Parietal lobe (tissue), 2 donors: ENCODE measurements around the gene SV2C. TPM values are rescaled to one million over a fixed set of nuclear protein-coding genes. Genes with fewer than 3 reads are reported as not detected.

Source experiments
- small RNA-seq: library from RNA; depleted of rRNA; stranded (forward); fragments of <200 nt; gene quantifications from one replicate; pipeline ENCODE3, GENCODE V24; 2014; ENCODE audit warnings: low replicate concordance
- total RNA-seq: library from RNA; depleted of rRNA; stranded (reverse); fragments of >200 nt; gene quantifications from one replicate; pipeline ENCODE4 v1.2.3, GENCODE V29; 2014

Gene SV2C, protein sequence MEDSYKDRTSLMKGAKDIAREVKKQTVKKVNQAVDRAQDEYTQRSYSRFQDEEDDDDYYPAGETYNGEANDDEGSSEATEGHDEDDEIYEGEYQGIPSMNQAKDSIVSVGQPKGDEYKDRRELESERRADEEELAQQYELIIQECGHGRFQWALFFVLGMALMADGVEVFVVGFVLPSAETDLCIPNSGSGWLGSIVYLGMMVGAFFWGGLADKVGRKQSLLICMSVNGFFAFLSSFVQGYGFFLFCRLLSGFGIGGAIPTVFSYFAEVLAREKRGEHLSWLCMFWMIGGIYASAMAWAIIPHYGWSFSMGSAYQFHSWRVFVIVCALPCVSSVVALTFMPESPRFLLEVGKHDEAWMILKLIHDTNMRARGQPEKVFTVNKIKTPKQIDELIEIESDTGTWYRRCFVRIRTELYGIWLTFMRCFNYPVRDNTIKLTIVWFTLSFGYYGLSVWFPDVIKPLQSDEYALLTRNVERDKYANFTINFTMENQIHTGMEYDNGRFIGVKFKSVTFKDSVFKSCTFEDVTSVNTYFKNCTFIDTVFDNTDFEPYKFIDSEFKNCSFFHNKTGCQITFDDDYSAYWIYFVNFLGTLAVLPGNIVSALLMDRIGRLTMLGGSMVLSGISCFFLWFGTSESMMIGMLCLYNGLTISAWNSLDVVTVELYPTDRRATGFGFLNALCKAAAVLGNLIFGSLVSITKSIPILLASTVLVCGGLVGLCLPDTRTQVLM
- total RNA-seq = 1.9 TPM

DNA sequence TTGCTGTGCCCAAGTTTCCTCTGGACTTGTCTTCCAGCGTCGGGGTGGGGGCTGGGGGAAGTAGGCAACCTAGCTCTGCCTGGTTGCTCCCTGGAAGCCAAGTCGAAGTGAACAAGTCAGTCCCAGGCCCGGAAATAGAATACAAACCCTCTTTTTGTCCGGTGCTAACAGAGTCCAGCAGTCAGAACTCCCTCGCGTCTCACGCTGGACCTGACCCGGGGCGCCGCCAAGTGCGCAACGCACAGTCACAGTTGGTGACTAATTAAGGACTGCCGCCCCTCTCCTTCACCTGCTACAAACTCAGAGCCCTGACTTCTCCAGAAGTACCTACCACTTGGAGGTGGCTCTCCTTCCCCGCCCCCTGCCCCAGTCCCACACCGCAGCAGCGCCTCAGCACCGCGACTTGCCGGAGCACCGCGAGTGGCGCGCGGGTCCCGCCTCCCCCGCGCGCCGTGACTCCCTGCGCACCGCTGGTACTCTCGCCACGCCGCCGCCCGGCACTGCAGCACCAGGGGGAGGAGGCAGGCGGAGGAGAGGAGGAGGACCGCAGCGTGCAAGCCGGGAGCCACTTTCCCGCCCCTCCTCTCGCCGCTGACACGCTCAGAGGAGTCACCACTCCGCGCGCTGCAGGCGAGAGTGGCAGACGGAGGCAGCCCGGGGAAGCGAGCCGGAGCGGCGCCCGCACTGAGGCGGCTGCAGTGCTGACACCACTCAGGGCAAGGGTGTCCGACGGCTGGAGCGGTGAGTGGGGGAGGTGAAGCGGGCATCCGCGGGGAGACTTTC, at the start of gene SV2C:
Gene SV2C (plus strand): TSS at position 612 of the 783 bp plus-strand sequence. CDS start 48,368 bp downstream, outside the sequence.

DNA sequence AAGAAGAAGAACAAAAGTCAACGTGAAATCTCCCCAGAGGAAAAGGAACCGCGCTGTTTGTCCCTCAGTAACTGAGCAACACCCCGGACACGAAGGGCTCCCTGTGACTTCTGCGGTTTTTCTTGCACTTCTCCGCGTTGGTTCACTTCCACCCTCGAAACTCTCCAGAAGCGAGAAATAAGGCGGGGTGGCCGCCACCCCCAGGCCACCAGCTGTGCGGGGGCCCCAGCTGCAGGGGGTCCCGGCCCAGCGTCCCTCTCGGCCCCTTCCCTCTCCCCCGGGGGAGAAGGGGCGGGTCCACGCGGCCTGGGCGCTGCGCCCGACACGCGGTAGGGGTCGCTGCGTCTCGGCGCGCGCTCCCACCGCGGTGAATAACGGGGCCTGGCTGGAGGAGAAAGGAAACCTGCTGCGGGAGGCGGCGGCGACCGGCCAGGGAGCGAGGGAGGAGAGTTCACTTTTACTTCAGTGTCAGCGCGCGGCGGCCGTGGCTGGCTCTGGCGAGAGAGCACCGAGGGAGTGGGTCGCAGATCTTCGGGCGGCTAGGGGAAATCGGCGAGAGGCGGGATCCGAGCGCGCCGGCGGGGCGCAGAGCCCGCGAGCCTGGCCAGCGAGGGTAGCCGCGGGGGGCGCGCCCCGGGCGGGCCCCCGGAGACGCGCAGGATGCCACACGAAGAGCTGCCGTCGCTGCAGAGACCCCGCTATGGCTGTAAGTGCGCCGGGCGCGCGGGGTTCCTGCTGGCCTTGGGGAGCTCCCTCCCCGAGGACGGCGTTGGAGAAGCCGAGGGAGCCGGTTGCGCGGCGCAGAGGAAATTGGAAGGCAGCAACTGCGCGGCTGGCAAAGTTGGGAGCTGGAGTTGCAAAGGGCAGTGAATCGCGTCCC, 319.9 kb downstream of the SV2C start, which contains the start of gene IQGAP2:
Gene IQGAP2 (plus strand): TSS at position 400 of the 880 bp plus-strand sequence. CDS start 261 bp downstream, at position 661.

Small RNA genes within 50 kb of the gene (small RNA-seq; reads per million reads assigned to genes)
- gene AC113404.2 (not detected), gene RNA5SP186 (not detected)
